H1 (cell line): ENCODE results near the gene SLC24A3. TPM values are rescaled to one million over a fixed set of nuclear protein-coding genes. Genes with fewer than 3 reads are reported as not detected.

ENCODE experiments used
- CTCF ChIA-PET: fragments of 300-600 bp; sonication (Branson Sonifier 250); formaldehyde crosslinking; loops from one replicate; lab custom pipeline; 2021; ENCODE audit not compliant: partially characterized antibody; lab: Charles Lee
- POLR2A ChIA-PET: fragments of 300-600 bp; sonication (Branson Sonifier 250); formaldehyde crosslinking; loops from one replicate; lab custom pipeline; 2021; ENCODE audit warnings: inconsistent platforms; ENCODE audit not compliant: partially characterized antibody; lab: Charles Lee
- DNase-seq, 2 experiments: peaks; one replicate each; pipeline versions ENCODE4 v3.0.0 to v3.0.0-alpha.2; 2010 to 2022; ENCODE audit warnings: low spot score in 2 of 2, low read depth in 1 of 2, mixed read lengths in 1 of 2
- FAIRE-seq: peaks from 2 replicates; lab custom pipeline; 2011; peaks lifted over from hg19 to GRCh38; lab: Jason Lieb, UNC
- H2AFZ ChIP-seq: 2 replicates; pipeline ENCODE4 v1.8.1; 2012; ENCODE audit warnings: low read length, inconsistent platforms
- H2AK5ac ChIP-seq: 2 replicates; pipeline ENCODE4 v1.6.1; 2013; ENCODE audit warnings: low read depth, low read length
- H2BK120ac ChIP-seq: replicated peaks from 2 replicates; pipeline ENCODE3; 2013; ENCODE audit warnings: low read depth, low read length, inconsistent platforms
- H2BK12ac ChIP-seq: 2 replicates; pipeline ENCODE4 v1.6.1; 2013; ENCODE audit warnings: low read depth, low read length
- H2BK15ac ChIP-seq: 2 replicates; pipeline ENCODE4 v1.6.1; 2013; ENCODE audit warnings: low read length
- H2BK20ac ChIP-seq: 2 replicates; pipeline ENCODE4 v1.6.1; 2013; ENCODE audit warnings: low read length
- H2BK5ac ChIP-seq: 2 replicates; pipeline ENCODE4 v1.6.1; 2013; ENCODE audit warnings: low read depth, low read length
- H3K14ac ChIP-seq: 2 replicates; pipeline ENCODE4 v1.6.1; 2013; ENCODE audit warnings: inconsistent platforms; ENCODE audit not compliant: insufficient read length
- H3K18ac ChIP-seq: 2 replicates; pipeline ENCODE4 v1.6.1; 2013; ENCODE audit warnings: low read length; ENCODE audit errors: extremely low read depth
- H3K23ac ChIP-seq: 2 replicates; pipeline ENCODE4 v1.6.1; 2013; ENCODE audit warnings: inconsistent platforms; ENCODE audit not compliant: insufficient read length
- H3K23me2 ChIP-seq: 2 replicates; pipeline ENCODE4 v1.6.1; 2013; ENCODE audit warnings: low read depth, low read length
- H3K27ac ChIP-seq: 2 replicates; pipeline ENCODE4 v1.6.1; 2011; ENCODE audit warnings: low read depth, low read length, inconsistent platforms
- H3K27me3 ChIP-seq, 4 experiments: replicated peaks in 1 of 4; 1 replicate in 1 of 4; 2 replicates in 3 of 4; pipeline versions ENCODE4 v1.6.1 to v1.8.1; 2011 to 2013; ENCODE audit warnings: low read length in 3 of 4, mild to moderate bottlenecking in 3 of 4, inconsistent platforms in 2 of 4, mixed read lengths in 2 of 4, moderate library complexity in 1 of 4; ENCODE audit not compliant: control insufficient read depth in 3 of 4, insufficient read depth in 3 of 4; ENCODE audit errors: extremely low read depth in 1 of 4
- H3K36me3 ChIP-seq, 4 experiments: 2 replicates each; pipeline versions ENCODE4 v1.6.1 to v1.8.1; 2011 to 2013; ENCODE audit warnings: mild to moderate bottlenecking in 4 of 4, low read length in 3 of 4, moderate library complexity in 2 of 4, control low read depth in 1 of 4, inconsistent platforms in 1 of 4; ENCODE audit not compliant: insufficient read depth in 4 of 4, control insufficient read depth in 2 of 4
- H3K4ac ChIP-seq: replicated peaks from 2 replicates; pipeline ENCODE3; 2013; ENCODE audit warnings: low read length, low read depth, mixed read lengths, inconsistent platforms; ENCODE audit not compliant: insufficient read length
- H3K4me1 ChIP-seq, 4 experiments: replicated peaks in 1 of 4; 1 replicate in 1 of 4; 2 replicates in 3 of 4; pipeline versions ENCODE4 v1.6.1 to v1.8.1; 2011 to 2013; ENCODE audit warnings: low read length in 3 of 4, inconsistent platforms in 2 of 4, mixed read lengths in 1 of 4; ENCODE audit not compliant: insufficient read depth in 4 of 4, control insufficient read depth in 3 of 4
- H3K4me2 ChIP-seq, 2 experiments: 2 replicates each; pipeline versions ENCODE4 v1.6.1 to v1.8.1; 2011 to 2013; ENCODE audit warnings: low read depth in 2 of 2, low read length in 2 of 2, control low read depth in 1 of 2, inconsistent platforms in 1 of 2, mild to moderate bottlenecking in 1 of 2; ENCODE audit not compliant: insufficient read depth in 1 of 2
- H3K4me3 ChIP-seq, 4 experiments: fragments of 200-600, 300-600 bp in 1 of 4; sonication (generic), shearing (Covaris generic), sonication (Bioruptor Twin) in 1 of 4; 2 replicates each; pipeline versions ENCODE4 v1.5.1 to v1.8.1; 2011 to 2016; ENCODE audit warnings: low read length in 4 of 4, low read depth in 3 of 4, control low read depth in 2 of 4, inconsistent platforms in 2 of 4, mild to moderate bottlenecking in 2 of 4, mixed read lengths in 1 of 4, moderate library complexity in 1 of 4; ENCODE audit not compliant: insufficient read depth in 2 of 4; ENCODE audit errors: extremely low read depth in 1 of 4
- H3K56ac ChIP-seq: replicated peaks from 2 replicates; pipeline ENCODE3; 2013; ENCODE audit warnings: low read depth, mild to moderate bottlenecking, mixed read lengths, low read length, inconsistent platforms; ENCODE audit not compliant: insufficient read length
- H3K79me1 ChIP-seq: 2 replicates; pipeline ENCODE4 v1.6.1; 2013; ENCODE audit warnings: low read depth, low read length, control low read depth
- H3K79me2 ChIP-seq, 2 experiments: 2 replicates each; pipeline versions ENCODE4 v1.6.1 to v1.8.1; 2012 to 2013; ENCODE audit warnings: low read length in 2 of 2, mild to moderate bottlenecking in 2 of 2, inconsistent platforms in 1 of 2; ENCODE audit not compliant: insufficient read depth in 2 of 2, control insufficient read depth in 1 of 2
- H3K9ac ChIP-seq, 4 experiments: replicated peaks in 1 of 4; 1 replicate in 1 of 4; 2 replicates in 3 of 4; pipeline versions ENCODE4 v1.6.1 to v1.8.1; 2011 to 2013; ENCODE audit warnings: low read depth in 3 of 4, low read length in 3 of 4, control low read depth in 2 of 4, mild to moderate bottlenecking in 2 of 4, moderate library complexity in 2 of 4, inconsistent platforms in 1 of 4; ENCODE audit errors: extremely low read depth in 1 of 4
- H3K9me3 ChIP-seq, 2 experiments: 2 replicates each; pipeline versions ENCODE4 v1.6.1 to v1.8.1; 2012 to 2013; ENCODE audit warnings: mild to moderate bottlenecking in 2 of 2, moderate library complexity in 2 of 2, control low read depth in 1 of 2, inconsistent platforms in 1 of 2, low read depth in 1 of 2, low read length in 1 of 2, mixed read lengths in 1 of 2; ENCODE audit not compliant: insufficient read depth in 2 of 2
- H4K20me1 ChIP-seq, 2 experiments: replicated peaks in 1 of 2; 2 replicates each; pipeline versions ENCODE3 to v1.8.1; 2011 to 2013; ENCODE audit warnings: inconsistent platforms in 2 of 2, low read length in 2 of 2, mild to moderate bottlenecking in 1 of 2; ENCODE audit not compliant: insufficient read depth in 2 of 2, control insufficient read depth in 1 of 2
- H4K5ac ChIP-seq: 2 replicates; pipeline ENCODE4 v1.6.1; 2013; ENCODE audit warnings: low read length, low read depth, mixed read lengths, inconsistent platforms; ENCODE audit not compliant: insufficient read length
- H4K8ac ChIP-seq: 2 replicates; pipeline ENCODE4 v1.8.0; 2013; ENCODE audit warnings: mild to moderate bottlenecking, moderate library complexity, low read length, inconsistent platforms; ENCODE audit not compliant: insufficient read depth; ENCODE audit errors: extremely low read depth
- H4K91ac ChIP-seq: replicated peaks from 2 replicates; pipeline ENCODE3; 2013; ENCODE audit warnings: low read length, mixed read lengths, inconsistent platforms; ENCODE audit not compliant: insufficient read length
- KDM1A ChIP-seq: fragments of 200-600, 300-600 bp; sonication (generic); IDR thresholded peaks from 2 replicates; pipeline ENCODE4 v1.7.1; 2016; ENCODE audit warnings: mild to moderate bottlenecking, low read length, borderline replicate concordance
- MAX ChIP-seq: IDR thresholded peaks from 2 replicates; pipeline ENCODE4 v1.6.1; 2012; ENCODE audit warnings: inconsistent platforms
- RBBP5 ChIP-seq: IDR thresholded peaks from 2 replicates; pipeline ENCODE4 v1.7.1; 2012; ENCODE audit warnings: low read depth, mild to moderate bottlenecking, inconsistent platforms, low read length, moderate library complexity, borderline replicate concordance
- ZNF274 ChIP-seq: IDR thresholded peaks from 2 replicates; pipeline ENCODE4 v1.7.0; 2012; ENCODE audit warnings: low read length, borderline replicate concordance; ENCODE audit errors: extremely low read depth
- WGBS, 2 experiments: shearing (Covaris generic) in 1 of 2; methylation state at CpG; one replicate each; pipeline versions ENCODE4 v1.1.6 to v1.1.7; 2013 to 2015; ENCODE audit warnings: low lambda C conversion rate in 2 of 2, mixed read lengths in 2 of 2, inconsistent platforms in 1 of 2, low coverage in 1 of 2, missing lambda C conversion rate in 1 of 2; ENCODE audit not compliant: insufficient replicate concordance in 2 of 2, insufficient coverage in 1 of 2, insufficient read length in 1 of 2; ENCODE audit errors: extremely low coverage in 1 of 2, missing lambda C conversion rate in 1 of 2; 5-methylcytosine and 5-hydroxymethylcytosine counted together
- polyA plus RNA-seq, 7 experiments: library from polyadenylated mRNA; depleted of rRNA in 3 of 7; stranded (reverse) in 5 of 7; unstranded in 2 of 7; fragments of >200 nt in 5 of 7; fragments of 200-250 nt in 2 of 7; gene quantifications; 1 replicate in 5 of 7; 2 replicates in 1 of 7; 4 replicates in 1 of 7; pipeline versions ENCODE4 v1.2.1 to v1.2.3, GENCODE V29; 2011 to 2013; ENCODE audit warnings: missing spikeins in 2 of 7, mixed read lengths in 2 of 7
- total RNA-seq: library from RNA; stranded (reverse); fragmentation: NEBNext Ultra II Directional; extraction: Animal tissue kit (Norgen Biotek cat#: 25700); gene quantifications from 2 replicates; pipeline ENCODE4 v1.2.1, GENCODE V29; 2021

SLC24A3 gene
- total and polyA plus RNA-seq, 2 of the 8 experiments (the other 6 are each of a cell fraction or from before 2014, with no cell fraction given), result 4.5 to 6.3 TPM

- no peaks in the 10 kb centered on the region for H3K36me3 ChIP-seq
- H2AFZ ChIP-seq, result no peak overlapping the region
- no peaks in the 10 kb centered on the region for H3K79me2 ChIP-seq
- H4K8ac ChIP-seq, result no peak overlapping the region
- no peak overlapping the region for H3K9ac ChIP-seq
- H3K79me1 ChIP-seq, result no peaks in the 10 kb centered on the region; the same call in 1 of the 2 replicates
- FAIRE-seq (no peak), DNase-seq (no peak)
- H3K18ac ChIP-seq, result no peak overlapping the region
- peaks cover 0 to 5% (median 2%) of the 10 kb centered on the region in 4 experiments; a peak in 3 of 7 replicates for H3K4me1 ChIP-seq
- H3K56ac ChIP-seq, result no peak overlapping the region
- H3K4ac ChIP-seq, result no peak overlapping the region
- H4K5ac ChIP-seq, result no peak overlapping the region
- TF ChIP-seq KDM1A, result no peak
- no peak for TF ChIP-seq ZNF274
- TF ChIP-seq MAX, result no peak
- no peak for TF ChIP-seq RBBP5
- H2BK120ac ChIP-seq, result no peak overlapping the region
- H2BK20ac ChIP-seq, result no peak overlapping the region
- no peak overlapping the region for H3K4me3 ChIP-seq
- no peak overlapping the region for H3K4me2 ChIP-seq
- H3K27me3 ChIP-seq, result no peaks in the 10 kb centered on the region; a peak in 1 of 7 replicates
- no peak overlapping the region for H2BK15ac ChIP-seq
- H3K27ac ChIP-seq, result no peak overlapping the region
- H4K91ac ChIP-seq, result no peak overlapping the region
- ChIA-PET POLR2A (no interaction called here), CTCF (interaction anchor here (0.9 kb wide), 1 partner anchor 38 kb away, joined by 4 read pairs; no protein-coding TSS in a partner anchor)
- no peak overlapping the region for H2BK5ac ChIP-seq
- WGBS, 2 experiments, result 94% methylated on average over 1 of the region's 1 CpG; no CpG with 5 or more reads in 1 of the 2 experiments
- H2AK5ac ChIP-seq, result no peak overlapping the region
- no peak overlapping the region for H3K23ac ChIP-seq
- no peak overlapping the region for H2BK12ac ChIP-seq
- no peaks in the 10 kb centered on the region for H4K20me1 ChIP-seq
- H3K23me2 ChIP-seq, result no peaks in the 10 kb centered on the region
- H3K9me3 ChIP-seq, result peaks cover 4 to 9% of the 10 kb centered on the region in 2 experiments; a peak in 2 of 4 replicates
- H3K14ac ChIP-seq, result no peak overlapping the region
Measured at GRCh38 chr20:19745584-19745983, 533.1 kb downstream of the SLC24A3 start.
